ENCODE results near the gene TMED4. TPM values are rescaled to one million over a fixed set of nuclear protein-coding genes. Genes with fewer than 3 reads are reported as not detected.

The TMED4 gene
- total and polyA plus RNA-seq, 2 of the 13 experiments (the other 11 are each of a cell fraction or from before 2014, with no cell fraction given) = 81.4 to 109 TPM

- TF ChIP-seq RFXANK (CRISPR knock-in tag; IDR thresholded peaks at IDR 0.05) (0 out of 2 replicates have a peak, but pooled peaks have one; percentile 19), DNMT3B (CRISPR knock-in tag; conservative IDR thresholded peaks at IDR 0.05) (peak; percentile 91; the same call in 1 of the 2 replicates), TAF15 (IDR thresholded peaks at IDR 0.05; ENCODE audit: low read depth, low read length, poor library complexity, severe bottlenecking) (no peak), ELF4 (CRISPR knock-in tag; IDR thresholded peaks at IDR 0.05; ENCODE audit: borderline replicate concordance) (peak; percentile 95), ZFYVE20 (CRISPR knock-in tag; IDR thresholded peaks at IDR 0.05; ENCODE audit: borderline replicate concordance, low read depth) (peak; percentile 59; the same call in 1 of the 2 replicates), MAZ (IDR thresholded peaks at IDR 0.05; ENCODE audit: borderline replicate concordance, low read depth, low read length) (no peak), MAZ (CRISPR knock-in tag; IDR thresholded peaks at IDR 0.05; ENCODE audit: low read depth) (peak; percentile 55; the same call in 1 of the 2 replicates), SCMH1 (CRISPR knock-in tag; IDR thresholded peaks at IDR 0.05; ENCODE audit: borderline replicate concordance) (no peak), MED1 (CRISPR knock-in tag; IDR thresholded peaks at IDR 0.05) (peak; percentile 87), JUND (CRISPR knock-in tag; IDR thresholded peaks at IDR 0.05) (no peak), ZFP37 (CRISPR knock-in tag; IDR thresholded peaks at IDR 0.05; ENCODE audit: borderline replicate concordance) (peak; percentile 98), ZNF737 (CRISPR knock-in tag; IDR thresholded peaks at IDR 0.05; ENCODE audit: borderline replicate concordance) (peak; percentile 2; the same call in 1 of the 2 replicates), RARG (CRISPR knock-in tag; IDR thresholded peaks at IDR 0.05; ENCODE audit: low read depth) (no peak), KLF13 (CRISPR knock-in tag; IDR thresholded peaks at IDR 0.05) (0 out of 2 replicates have a peak, but pooled peaks have one; percentile 79), ZFP62 (CRISPR knock-in tag; IDR thresholded peaks at IDR 0.05) (no peak), MTF1 (CRISPR knock-in tag; IDR thresholded peaks at IDR 0.05) (peak; percentile 92; the same call in 1 of the 2 replicates), ZBTB26 (CRISPR knock-in tag; IDR thresholded peaks at IDR 0.05; ENCODE audit: borderline replicate concordance) (peak; percentile 36; the same call in 1 of the 2 replicates)
- TF ChIP-seq, protein P1, sequence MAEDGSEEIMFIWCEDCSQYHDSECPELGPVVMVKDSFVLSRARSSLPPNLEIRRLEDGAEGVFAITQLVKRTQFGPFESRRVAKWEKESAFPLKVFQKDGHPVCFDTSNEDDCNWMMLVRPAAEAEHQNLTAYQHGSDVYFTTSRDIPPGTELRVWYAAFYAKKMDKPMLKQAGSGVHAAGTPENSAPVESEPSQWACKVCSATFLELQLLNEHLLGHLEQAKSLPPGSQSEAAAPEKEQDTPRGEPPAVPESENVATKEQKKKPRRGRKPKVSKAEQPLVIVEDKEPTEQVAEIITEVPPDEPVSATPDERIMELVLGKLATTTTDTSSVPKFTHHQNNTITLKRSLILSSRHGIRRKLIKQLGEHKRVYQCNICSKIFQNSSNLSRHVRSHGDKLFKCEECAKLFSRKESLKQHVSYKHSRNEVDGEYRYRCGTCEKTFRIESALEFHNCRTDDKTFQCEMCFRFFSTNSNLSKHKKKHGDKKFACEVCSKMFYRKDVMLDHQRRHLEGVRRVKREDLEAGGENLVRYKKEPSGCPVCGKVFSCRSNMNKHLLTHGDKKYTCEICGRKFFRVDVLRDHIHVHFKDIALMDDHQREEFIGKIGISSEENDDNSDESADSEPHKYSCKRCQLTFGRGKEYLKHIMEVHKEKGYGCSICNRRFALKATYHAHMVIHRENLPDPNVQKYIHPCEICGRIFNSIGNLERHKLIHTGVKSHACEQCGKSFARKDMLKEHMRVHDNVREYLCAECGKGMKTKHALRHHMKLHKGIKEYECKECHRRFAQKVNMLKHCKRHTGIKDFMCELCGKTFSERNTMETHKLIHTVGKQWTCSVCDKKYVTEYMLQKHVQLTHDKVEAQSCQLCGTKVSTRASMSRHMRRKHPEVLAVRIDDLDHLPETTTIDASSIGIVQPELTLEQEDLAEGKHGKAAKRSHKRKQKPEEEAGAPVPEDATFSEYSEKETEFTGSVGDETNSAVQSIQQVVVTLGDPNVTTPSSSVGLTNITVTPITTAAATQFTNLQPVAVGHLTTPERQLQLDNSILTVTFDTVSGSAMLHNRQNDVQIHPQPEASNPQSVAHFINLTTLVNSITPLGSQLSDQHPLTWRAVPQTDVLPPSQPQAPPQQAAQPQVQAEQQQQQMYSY (CRISPR knock-in tag; IDR thresholded peaks at IDR 0.05) = peak; percentile 64
- TF ChIP-seq, protein P2, sequence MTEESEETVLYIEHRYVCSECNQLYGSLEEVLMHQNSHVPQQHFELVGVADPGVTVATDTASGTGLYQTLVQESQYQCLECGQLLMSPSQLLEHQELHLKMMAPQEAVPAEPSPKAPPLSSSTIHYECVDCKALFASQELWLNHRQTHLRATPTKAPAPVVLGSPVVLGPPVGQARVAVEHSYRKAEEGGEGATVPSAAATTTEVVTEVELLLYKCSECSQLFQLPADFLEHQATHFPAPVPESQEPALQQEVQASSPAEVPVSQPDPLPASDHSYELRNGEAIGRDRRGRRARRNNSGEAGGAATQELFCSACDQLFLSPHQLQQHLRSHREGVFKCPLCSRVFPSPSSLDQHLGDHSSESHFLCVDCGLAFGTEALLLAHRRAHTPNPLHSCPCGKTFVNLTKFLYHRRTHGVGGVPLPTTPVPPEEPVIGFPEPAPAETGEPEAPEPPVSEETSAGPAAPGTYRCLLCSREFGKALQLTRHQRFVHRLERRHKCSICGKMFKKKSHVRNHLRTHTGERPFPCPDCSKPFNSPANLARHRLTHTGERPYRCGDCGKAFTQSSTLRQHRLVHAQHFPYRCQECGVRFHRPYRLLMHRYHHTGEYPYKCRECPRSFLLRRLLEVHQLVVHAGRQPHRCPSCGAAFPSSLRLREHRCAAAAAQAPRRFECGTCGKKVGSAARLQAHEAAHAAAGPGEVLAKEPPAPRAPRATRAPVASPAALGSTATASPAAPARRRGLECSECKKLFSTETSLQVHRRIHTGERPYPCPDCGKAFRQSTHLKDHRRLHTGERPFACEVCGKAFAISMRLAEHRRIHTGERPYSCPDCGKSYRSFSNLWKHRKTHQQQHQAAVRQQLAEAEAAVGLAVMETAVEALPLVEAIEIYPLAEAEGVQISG (CRISPR knock-in tag; IDR thresholded peaks at IDR 0.05) = peak; percentile 95
- TF ChIP-seq, protein P3, sequence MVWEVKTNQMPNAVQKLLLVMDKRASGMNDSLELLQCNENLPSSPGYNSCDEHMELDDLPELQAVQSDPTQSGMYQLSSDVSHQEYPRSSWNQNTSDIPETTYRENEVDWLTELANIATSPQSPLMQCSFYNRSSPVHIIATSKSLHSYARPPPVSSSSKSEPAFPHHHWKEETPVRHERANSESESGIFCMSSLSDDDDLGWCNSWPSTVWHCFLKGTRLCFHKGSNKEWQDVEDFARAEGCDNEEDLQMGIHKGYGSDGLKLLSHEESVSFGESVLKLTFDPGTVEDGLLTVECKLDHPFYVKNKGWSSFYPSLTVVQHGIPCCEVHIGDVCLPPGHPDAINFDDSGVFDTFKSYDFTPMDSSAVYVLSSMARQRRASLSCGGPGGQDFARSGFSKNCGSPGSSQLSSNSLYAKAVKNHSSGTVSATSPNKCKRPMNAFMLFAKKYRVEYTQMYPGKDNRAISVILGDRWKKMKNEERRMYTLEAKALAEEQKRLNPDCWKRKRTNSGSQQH (CRISPR knock-in tag; IDR thresholded peaks at IDR 0.05; ENCODE audit: low read depth) = 0 out of 2 replicates have a peak, but pooled peaks have one; percentile 29
Measured at GRCh38 chr7:44573464-44574286, 8.4 kb downstream of the TMED4 start, which contains the start of gene DDX56 (continued).
